Measurements from ENCODE around the gene PPP1R12B.

- TF ChIP-seq, protein P1, sequence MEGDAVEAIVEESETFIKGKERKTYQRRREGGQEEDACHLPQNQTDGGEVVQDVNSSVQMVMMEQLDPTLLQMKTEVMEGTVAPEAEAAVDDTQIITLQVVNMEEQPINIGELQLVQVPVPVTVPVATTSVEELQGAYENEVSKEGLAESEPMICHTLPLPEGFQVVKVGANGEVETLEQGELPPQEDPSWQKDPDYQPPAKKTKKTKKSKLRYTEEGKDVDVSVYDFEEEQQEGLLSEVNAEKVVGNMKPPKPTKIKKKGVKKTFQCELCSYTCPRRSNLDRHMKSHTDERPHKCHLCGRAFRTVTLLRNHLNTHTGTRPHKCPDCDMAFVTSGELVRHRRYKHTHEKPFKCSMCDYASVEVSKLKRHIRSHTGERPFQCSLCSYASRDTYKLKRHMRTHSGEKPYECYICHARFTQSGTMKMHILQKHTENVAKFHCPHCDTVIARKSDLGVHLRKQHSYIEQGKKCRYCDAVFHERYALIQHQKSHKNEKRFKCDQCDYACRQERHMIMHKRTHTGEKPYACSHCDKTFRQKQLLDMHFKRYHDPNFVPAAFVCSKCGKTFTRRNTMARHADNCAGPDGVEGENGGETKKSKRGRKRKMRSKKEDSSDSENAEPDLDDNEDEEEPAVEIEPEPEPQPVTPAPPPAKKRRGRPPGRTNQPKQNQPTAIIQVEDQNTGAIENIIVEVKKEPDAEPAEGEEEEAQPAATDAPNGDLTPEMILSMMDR (IDR thresholded peaks at IDR 0.05), result no peak
- no peak for TF ChIP-seq EP300 (IDR thresholded peaks at IDR 0.05)
- no peak for TF ChIP-seq POLR2AphosphoS5 (IDR thresholded peaks at IDR 0.05)
Observed at GRCh38 chr1:202562444-202563060, 214.1 kb downstream of the PPP1R12B start.

Measured in gastroesophageal sphincter (tissue), 3 donors.